GM18505 (cell line): ENCODE measurements around the gene IER2.

Experiments used
- ATAC-seq: cut with Tn5 transposase; IDR thresholded peaks from one replicate; pipeline ENCODE4 v1.9.1; 2021; ENCODE audit not compliant: unreplicated experiment
- POLR2A ChIP-seq: IDR thresholded peaks from 4 replicates; pipeline ENCODE4 v1.6.1; 2011; ENCODE audit warnings: borderline replicate concordance; ENCODE audit not compliant: insufficient read depth, insufficient read length; ENCODE audit errors: extremely low read depth

IER2 gene

DNA sequence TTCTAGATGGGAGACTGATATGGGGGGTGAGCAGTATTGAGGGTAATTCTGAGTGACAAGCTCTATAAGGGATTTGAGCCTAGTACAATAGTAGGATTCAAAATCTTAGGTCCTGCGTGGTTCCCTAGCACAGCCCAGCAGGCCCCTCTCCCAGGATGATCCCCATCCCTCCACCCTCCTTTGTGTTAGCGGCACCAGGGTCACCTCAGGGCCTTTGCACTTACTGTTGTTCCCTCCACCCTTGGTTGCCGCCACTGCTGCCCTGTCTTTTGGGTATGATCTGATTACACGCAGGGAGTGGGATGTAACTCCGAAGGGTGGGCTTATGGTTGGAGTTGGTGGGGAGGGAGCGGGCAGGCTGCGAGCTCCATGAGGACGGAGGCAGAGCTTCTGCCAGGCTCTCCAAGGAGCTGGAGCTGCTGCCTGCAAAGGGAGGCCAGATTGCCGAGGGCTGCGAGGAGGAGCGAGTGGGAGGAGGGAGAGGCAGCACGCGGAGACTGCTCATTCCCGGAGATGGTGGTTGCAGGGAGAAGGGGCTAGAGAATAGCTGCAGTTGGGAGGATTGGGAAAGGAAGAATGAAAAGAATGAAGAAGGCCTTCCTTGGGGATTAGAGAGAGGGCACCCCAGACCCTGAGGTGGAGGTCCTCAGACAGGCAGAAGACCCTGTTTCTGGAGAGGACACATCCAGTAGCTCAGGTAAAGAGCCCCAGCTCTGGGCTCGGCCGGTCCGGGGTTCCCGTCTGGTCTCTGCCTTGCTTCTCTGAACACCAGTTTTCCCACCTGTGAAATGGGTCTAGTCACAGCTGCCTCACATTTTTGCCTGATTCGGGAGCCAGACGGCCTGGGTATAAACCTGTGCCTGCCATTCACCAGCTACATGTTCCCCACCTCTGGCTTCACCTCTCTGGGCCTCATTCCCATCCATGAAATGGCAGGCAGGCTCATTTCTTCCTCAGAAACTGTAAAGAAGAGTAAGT, 26.9 kb upstream of the IER2 start:
- ATAC-seq, result no peak
- no peak for TF ChIP-seq POLR2A

- no peak for TF ChIP-seq POLR2A
- ATAC-seq, result no peak
These were observed 23.2 kb upstream of the IER2 start for GRCh38 chr19:13127051-13127450.

GRCh38 chr19:13127811-13128575, 22.2 kb upstream of the IER2 start:
- no peak for ATAC-seq
- TF ChIP-seq POLR2A, result no peak

DNA sequence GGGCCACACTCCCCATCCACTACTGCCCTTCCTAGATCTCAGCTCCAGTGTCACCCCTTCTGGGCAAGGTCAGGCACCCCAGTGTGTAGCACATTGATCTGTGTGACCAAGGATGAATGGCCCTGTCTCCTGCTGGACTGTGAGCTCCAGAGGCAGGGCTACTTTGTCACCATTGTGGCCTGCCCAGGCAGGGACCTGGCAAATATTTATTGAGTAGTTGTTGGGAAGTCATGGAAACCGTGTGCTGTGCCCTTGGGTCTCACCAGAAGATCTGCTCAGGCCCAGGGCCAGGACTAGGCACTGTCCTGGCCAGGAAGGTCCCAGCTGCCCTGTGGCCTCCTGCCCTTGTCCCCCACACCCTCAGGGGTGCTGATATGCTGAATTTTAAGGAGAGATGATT, 21.6 kb upstream of the IER2 start:
- ATAC-seq, result no peak
- no peak for TF ChIP-seq POLR2A

DNA sequence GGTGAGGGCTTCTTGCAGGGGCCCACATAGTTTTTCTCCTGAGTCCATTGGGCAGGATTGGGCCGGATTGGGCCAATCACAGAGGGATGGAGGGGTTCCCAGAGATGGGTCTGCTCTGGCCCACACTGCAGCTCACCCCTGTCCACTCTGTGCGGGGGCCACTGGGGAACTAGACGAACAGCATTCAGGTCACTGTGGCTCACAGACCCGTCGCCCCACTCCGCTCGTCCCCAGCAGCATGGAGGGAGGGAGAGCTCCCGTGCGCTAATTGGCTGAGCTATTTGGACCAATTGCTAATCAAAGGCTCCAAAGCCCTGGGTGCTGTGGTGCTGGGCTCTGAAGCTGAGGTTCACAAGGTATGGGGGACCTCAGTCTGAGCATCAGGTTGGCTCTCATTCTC, 20.8 kb upstream of the IER2 start:
- no peak for TF ChIP-seq POLR2A
- ATAC-seq, result no peak

DNA sequence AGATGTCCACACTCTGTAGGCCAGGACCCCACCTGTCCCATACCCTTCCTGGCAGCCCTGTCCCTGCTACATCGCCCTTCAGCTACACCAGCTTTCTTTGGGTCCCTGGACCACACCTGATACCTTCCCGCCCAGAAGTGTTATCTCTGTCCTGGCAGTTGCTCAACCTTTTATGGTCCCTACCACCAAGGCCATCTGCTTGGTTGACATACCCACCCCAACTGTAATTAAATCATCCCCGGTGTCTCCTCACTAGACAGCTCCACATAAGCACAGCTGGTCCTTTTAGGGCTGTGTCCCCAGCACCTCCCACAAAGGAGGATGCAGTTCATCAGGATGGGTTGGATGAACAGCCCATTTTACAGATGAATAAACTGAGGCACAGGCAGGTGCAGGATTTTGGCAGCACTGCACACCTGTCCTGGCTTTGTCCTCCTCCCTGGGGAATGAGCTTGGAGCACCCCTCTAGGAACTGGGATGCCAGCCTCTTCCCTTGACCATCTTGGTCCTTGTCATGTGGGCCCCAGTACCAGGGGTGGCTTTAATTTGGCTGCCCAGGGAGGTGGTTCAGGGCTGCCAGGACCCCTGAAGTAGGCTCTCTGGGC, 19.2 kb upstream of the IER2 start:
- no peak for TF ChIP-seq POLR2A
- no peak for ATAC-seq

DNA sequence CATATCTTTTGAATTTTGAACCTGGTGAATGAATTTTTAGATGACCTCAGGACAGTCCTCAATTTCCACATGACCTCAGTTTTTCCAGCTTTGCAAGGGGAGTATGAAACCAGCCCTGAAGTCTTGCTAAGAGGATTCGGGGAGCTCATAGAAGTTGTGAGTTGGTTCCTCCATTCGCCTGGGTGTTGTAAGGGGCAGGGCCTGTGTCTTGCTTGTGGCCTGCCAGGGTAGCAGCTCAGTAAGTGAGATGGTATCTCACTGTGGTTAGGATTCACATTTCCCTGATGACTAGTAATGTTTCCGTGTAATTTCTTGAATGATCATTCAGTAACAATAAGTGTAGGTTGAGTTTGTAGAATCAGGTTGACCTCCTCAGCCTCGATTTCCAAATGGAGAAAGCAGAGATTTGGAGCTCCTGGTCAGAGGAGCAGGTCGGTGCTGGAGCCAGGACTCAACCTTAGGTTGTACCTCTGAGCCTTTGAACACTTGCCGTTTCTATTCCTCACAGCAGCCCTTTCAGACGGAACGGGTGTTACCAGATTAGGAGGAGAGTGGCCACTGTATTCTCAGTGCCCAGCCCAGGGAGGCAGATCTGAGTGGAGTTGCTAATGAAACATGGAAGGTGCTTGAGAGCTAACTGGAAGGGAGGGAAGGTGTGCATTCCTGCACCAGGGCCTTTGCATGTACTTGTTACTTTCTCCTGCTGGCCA, 17.6 kb upstream of the IER2 start:
- TF ChIP-seq POLR2A, result no peak
- ATAC-seq, result no peak

DNA sequence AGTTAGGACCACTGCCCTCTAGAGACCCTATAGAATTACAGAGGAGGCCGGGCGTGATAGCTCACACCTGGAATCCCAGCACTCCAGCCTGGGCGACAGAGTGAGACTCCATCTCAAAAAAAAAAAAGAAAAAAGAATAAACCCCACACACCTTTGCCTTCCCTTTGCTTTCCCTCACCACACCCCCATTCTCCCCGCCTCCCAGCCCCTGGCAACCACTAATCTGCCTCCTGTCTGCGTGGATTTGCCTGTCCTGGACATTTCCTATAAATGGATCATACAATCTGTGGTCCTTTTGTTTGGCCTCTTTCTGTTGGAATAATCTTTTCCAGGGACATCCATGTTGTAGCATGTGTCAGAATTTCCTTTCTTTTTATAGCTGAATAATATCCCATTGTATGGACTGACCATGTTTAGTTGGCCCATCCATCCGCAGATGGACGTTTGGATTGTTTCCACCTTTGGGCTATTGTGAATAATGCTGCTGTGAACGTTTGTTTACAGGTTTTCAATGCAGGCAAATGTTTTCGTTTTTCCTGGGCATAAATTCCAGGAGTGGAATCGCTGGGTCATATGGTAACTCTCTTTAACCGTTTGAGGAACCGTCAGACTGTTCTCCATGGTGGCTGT, 16.9 kb upstream of the IER2 start:
- TF ChIP-seq POLR2A, result no peak
- ATAC-seq, result no peak

DNA sequence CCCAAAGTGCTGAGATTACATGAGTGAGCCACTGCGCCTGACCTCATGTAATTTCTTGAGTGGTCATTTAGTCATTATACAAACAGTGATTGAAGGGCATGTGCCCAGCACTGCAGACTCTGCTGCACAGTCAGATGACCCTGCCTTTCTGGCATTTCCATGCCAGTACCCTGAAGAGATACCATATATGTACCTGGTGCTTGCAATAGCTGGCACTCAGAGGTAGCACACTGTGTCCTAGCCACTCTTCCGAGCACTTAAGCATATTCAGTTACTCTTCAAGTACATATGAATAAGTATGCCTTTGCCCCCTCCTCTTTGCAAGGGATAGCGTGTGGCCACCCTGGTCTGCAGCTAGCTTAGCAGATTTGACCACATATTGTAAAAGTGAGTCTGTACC, 15.6 kb upstream of the IER2 start:
- TF ChIP-seq POLR2A, result no peak
- no peak for ATAC-seq

DNA sequence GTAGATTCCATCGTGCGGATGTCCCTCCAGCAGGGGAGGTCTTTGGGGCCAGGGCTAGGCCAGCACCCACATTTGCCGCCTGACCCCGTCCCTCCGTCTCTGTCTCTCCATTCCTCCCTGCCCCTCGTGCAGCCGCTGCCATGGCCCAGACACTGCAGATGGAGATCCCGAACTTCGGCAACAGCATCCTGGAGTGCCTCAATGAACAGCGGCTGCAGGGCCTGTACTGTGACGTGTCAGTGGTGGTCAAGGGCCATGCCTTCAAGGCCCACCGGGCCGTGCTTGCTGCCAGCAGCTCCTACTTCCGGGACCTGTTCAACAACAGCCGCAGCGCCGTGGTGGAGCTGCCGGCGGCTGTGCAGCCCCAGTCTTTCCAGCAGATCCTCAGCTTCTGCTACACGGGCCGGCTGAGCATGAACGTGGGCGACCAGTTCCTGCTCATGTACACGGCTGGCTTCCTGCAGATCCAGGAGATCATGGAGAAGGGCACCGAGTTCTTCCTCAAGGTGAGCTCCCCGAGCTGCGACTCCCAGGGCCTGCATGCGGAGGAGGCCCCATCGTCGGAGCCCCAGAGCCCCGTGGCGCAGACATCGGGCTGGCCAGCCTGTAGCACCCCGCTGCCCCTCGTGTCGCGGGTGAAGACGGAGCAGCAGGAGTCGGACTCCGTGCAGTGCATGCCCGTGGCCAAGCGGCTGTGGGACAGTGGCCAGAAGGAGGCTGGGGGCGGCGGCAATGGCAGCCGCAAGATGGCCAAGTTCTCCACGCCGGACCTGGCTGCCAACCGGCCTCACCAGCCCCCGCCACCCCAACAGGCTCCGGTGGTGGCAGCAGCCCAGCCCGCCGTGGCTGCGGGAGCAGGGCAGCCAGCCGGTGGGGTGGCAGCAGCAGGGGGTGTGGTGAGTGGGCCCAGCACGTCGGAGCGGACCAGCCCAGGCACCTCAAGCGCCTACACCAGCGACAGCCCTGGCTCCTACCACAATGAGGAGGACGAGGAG, 14.8 kb upstream of the IER2 start:
- TF ChIP-seq POLR2A, result no peak
- ATAC-seq, result no peak

DNA sequence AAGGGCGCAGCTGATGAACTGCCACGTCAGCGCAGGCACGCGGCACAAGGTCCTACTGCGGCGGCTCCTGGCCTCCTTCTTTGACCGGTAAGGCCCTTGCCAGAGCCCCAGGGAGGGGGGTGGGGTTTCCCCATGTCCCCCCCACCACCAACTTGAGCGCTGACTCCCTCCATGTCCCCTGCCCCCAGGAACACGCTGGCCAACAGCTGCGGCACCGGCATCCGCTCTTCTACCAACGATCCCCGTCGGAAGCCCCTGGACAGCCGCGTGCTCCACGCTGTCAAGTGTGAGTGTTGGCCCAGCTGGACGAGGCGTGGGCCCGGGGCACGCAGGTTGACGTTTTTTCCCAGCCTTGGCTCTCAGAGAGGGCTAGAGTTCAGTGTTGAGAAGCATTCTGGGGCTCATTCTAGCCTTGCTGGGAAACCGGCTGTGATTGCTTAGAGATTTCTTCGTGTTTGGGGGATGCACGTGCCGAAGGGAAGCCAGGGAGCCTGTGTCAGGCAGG, 12.9 kb upstream of the IER2 start:
- ATAC-seq, result no peak
- no peak for TF ChIP-seq POLR2A

- no peak for ATAC-seq
- TF ChIP-seq POLR2A, result no peak
These were observed 11.9 kb upstream of the IER2 start for GRCh38 chr19:13138171-13138915.

DNA sequence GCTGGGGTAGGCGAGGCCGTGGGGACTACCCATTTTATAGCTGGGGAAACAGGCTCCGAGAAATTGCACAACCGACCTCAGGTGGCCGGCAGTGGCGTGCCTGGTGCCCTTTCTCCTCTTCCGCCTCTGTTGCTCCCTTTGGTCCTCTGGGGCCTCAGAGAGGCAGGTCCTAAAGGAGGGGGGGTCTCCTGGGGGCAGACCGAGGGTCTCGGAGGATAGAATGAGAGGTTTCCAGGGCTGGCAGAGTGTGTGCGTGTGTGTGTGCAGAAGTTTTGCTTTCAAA, 11.4 kb upstream of the IER2 start:
- no peak for TF ChIP-seq POLR2A
- no peak for ATAC-seq
